ENCODE measurements around the gene ZNF277.
"Not testable (repeated sequence)": the region's sequence is repeated elsewhere in the genome, so short reads cannot be mapped to it uniquely, and the experiment has no call there.

DNA sequence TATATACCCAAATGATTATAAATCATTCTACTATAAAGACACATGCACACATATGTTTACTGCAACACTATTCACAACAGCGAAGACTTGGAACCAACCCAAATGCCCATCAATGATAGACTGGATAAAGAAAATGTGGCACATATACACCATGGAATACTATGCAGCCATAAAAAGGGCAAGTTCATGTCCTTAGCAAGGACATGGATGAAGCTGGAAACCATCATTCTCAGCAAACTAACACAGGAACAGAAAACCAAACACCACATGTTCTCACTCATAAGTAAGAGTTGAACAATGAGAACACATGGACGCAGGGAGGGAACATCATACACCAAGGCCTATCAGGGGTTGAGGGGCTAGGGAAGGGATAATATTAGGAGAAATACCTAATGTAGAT, 110.3 kb downstream of the ZNF277 start:
- TF ChIP-seq, protein P1, sequence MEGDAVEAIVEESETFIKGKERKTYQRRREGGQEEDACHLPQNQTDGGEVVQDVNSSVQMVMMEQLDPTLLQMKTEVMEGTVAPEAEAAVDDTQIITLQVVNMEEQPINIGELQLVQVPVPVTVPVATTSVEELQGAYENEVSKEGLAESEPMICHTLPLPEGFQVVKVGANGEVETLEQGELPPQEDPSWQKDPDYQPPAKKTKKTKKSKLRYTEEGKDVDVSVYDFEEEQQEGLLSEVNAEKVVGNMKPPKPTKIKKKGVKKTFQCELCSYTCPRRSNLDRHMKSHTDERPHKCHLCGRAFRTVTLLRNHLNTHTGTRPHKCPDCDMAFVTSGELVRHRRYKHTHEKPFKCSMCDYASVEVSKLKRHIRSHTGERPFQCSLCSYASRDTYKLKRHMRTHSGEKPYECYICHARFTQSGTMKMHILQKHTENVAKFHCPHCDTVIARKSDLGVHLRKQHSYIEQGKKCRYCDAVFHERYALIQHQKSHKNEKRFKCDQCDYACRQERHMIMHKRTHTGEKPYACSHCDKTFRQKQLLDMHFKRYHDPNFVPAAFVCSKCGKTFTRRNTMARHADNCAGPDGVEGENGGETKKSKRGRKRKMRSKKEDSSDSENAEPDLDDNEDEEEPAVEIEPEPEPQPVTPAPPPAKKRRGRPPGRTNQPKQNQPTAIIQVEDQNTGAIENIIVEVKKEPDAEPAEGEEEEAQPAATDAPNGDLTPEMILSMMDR (IDR thresholded peaks at IDR 0.05; ENCODE audit: low read depth, low read length, missing input control), result not testable (repeated sequence)
- not testable (repeated sequence) for TF ChIP-seq JUND (IDR thresholded peaks at IDR 0.05); EGR1 (IDR thresholded peaks at IDR 0.05; ENCODE audit: low read depth in 2 of 2); FOXA2 (IDR thresholded peaks at IDR 0.05); RAD21 (IDR thresholded peaks at IDR 0.05); TAF1 (conservative IDR thresholded peaks at IDR 0.05); YY1 (IDR thresholded peaks at IDR 0.05); FOXA1 (IDR thresholded peaks at IDR 0.05); RXRA (IDR thresholded peaks at IDR 0.05)
- TF ChIP-seq, protein P2, sequence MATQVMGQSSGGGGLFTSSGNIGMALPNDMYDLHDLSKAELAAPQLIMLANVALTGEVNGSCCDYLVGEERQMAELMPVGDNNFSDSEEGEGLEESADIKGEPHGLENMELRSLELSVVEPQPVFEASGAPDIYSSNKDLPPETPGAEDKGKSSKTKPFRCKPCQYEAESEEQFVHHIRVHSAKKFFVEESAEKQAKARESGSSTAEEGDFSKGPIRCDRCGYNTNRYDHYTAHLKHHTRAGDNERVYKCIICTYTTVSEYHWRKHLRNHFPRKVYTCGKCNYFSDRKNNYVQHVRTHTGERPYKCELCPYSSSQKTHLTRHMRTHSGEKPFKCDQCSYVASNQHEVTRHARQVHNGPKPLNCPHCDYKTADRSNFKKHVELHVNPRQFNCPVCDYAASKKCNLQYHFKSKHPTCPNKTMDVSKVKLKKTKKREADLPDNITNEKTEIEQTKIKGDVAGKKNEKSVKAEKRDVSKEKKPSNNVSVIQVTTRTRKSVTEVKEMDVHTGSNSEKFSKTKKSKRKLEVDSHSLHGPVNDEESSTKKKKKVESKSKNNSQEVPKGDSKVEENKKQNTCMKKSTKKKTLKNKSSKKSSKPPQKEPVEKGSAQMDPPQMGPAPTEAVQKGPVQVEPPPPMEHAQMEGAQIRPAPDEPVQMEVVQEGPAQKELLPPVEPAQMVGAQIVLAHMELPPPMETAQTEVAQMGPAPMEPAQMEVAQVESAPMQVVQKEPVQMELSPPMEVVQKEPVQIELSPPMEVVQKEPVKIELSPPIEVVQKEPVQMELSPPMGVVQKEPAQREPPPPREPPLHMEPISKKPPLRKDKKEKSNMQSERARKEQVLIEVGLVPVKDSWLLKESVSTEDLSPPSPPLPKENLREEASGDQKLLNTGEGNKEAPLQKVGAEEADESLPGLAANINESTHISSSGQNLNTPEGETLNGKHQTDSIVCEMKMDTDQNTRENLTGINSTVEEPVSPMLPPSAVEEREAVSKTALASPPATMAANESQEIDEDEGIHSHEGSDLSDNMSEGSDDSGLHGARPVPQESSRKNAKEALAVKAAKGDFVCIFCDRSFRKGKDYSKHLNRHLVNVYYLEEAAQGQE (IDR thresholded peaks at IDR 0.05), result not testable (repeated sequence)
- TF ChIP-seq, protein P3, sequence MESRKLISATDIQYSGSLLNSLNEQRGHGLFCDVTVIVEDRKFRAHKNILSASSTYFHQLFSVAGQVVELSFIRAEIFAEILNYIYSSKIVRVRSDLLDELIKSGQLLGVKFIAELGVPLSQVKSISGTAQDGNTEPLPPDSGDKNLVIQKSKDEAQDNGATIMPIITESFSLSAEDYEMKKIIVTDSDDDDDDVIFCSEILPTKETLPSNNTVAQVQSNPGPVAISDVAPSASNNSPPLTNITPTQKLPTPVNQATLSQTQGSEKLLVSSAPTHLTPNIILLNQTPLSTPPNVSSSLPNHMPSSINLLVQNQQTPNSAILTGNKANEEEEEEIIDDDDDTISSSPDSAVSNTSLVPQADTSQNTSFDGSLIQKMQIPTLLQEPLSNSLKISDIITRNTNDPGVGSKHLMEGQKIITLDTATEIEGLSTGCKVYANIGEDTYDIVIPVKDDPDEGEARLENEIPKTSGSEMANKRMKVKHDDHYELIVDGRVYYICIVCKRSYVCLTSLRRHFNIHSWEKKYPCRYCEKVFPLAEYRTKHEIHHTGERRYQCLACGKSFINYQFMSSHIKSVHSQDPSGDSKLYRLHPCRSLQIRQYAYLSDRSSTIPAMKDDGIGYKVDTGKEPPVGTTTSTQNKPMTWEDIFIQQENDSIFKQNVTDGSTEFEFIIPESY (IDR thresholded peaks at IDR 0.05), result not testable (repeated sequence)
- TF ChIP-seq, protein P4, sequence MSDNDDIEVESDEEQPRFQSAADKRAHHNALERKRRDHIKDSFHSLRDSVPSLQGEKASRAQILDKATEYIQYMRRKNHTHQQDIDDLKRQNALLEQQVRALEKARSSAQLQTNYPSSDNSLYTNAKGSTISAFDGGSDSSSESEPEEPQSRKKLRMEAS (IDR thresholded peaks at IDR 0.05), result not testable (repeated sequence)
- TF ChIP-seq, protein P5, sequence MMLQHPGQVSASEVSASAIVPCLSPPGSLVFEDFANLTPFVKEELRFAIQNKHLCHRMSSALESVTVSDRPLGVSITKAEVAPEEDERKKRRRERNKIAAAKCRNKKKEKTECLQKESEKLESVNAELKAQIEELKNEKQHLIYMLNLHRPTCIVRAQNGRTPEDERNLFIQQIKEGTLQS (IDR thresholded peaks at IDR 0.05), result not testable (repeated sequence)
